Heart left ventricle (tissue), 16 donors: Measurements from ENCODE around the gene DIP2C. TPM values are rescaled to one million over a fixed set of nuclear protein-coding genes. Genes with fewer than 3 reads are reported as not detected.

Experiments used
- ATAC-seq, 4 donors: fragments of 200-7000 bp; cut with Tn5 transposase; one replicate each; pipeline ENCODE4 v1.9.1; 2020 to 2022; ENCODE audit warnings: moderate library complexity in 4 of 4, mild to moderate bottlenecking in 3 of 4, moderate number of reproducible peaks in 1 of 4
- DNase-seq, 5 donors: peaks; one replicate each; pipeline ENCODE4 v3.0.0-alpha.2; 2020
- H3K27ac ChIP-seq, 12 donors: fragments of 200-600 bp; sonication (generic) in 4 of 12; one replicate each; pipeline versions ENCODE4 v1.5.0 to v1.8.0; 2016 to 2022; ENCODE audit warnings: mild to moderate bottlenecking in 2 of 12
- H3K27me3 ChIP-seq, 9 donors: fragments of 200-600 bp; sonication (generic) in 2 of 9; one replicate each; pipeline versions ENCODE4 v1.5.1 to v1.8.0; 2016 to 2022; ENCODE audit warnings: mild to moderate bottlenecking in 3 of 9
- H3K36me3 ChIP-seq, 9 donors: fragments of 200-600 bp; sonication (generic) in 2 of 9; one replicate each; pipeline versions ENCODE4 v1.5.0 to v1.8.0; 2018 to 2022; ENCODE audit warnings: mild to moderate bottlenecking in 2 of 9
- H3K4me1 ChIP-seq, 12 donors: fragments of 200-600 bp; sonication (generic) in 4 of 12; one replicate each; pipeline versions ENCODE4 v1.5.0 to v1.8.0; 2016 to 2022; ENCODE audit warnings: mild to moderate bottlenecking in 3 of 12
- H3K4me3 ChIP-seq, 12 donors: fragments of 200-600 bp; sonication (generic) in 4 of 12; one replicate each; pipeline versions ENCODE4 v1.5.0 to v1.8.0; 2017 to 2022; ENCODE audit warnings: mild to moderate bottlenecking in 9 of 12, moderate library complexity in 4 of 12
- H3K9me3 ChIP-seq, 12 donors: fragments of 200-600 bp; sonication (generic) in 4 of 12; one replicate each; pipeline versions ENCODE4 v1.5.0 to v1.8.0; 2016 to 2022; ENCODE audit warnings: mild to moderate bottlenecking in 1 of 12
- POLR2A ChIP-seq, 2 donors: fragments of 450-650 bp; IDR thresholded peaks; one replicate each; pipeline ENCODE4 v1.6.1; 2017; ENCODE audit warnings: antibody characterized with exemption in 2 of 2, mild to moderate bottlenecking in 2 of 2, moderate library complexity in 2 of 2
- WGBS, 4 donors: extraction: QIAGEN DNeasy Blood & Tissue Kit in 2 of 4; methylation state at CpG; one replicate each; pipeline versions ENCODE4 v1.1.5 to v1.1.7; 2013 to 2018; 5-methylcytosine and 5-hydroxymethylcytosine counted together
- intact Hi-C, 10 donors: fragments of 100-400 bp; cut with DNase I; formaldehyde crosslinking; loops; one replicate each; pipeline versions ENCODE4 v1.11.1 to v1.14.2; 2022
- polyA plus RNA-seq, 2 donors: library from polyadenylated mRNA; stranded (reverse); fragments of 200-250 nt; gene quantifications; one replicate each; pipeline ENCODE4 v1.2.3, GENCODE V29; 2013
- total RNA-seq, 9 donors: library from RNA; depleted of rRNA in 2 of 9; stranded (reverse); fragments of >200 nt in 2 of 9; fragmentation: NEBNext Ultra II Directional in 3 of 9; extraction: Animal tissue kit (Norgen Biotek cat#: 25700) in 3 of 9; gene quantifications; one replicate each; pipeline versions ENCODE4 v1.1.0 to v1.2.4, GENCODE V29; 2016 to 2023
- TF ChIP-seq, protein P1 (sequence below), 12 donors: fragments of 200-600 bp; sonication (generic) in 4 of 12; IDR thresholded peaks; one replicate each; pipeline versions ENCODE4 v1.5.0 to v1.8.0; 2018 to 2022; ENCODE audit warnings: antibody characterized with exemption in 12 of 12, mild to moderate bottlenecking in 5 of 12
- donor health status: ischemic (EF 13 %, LVEDD 7.1; RV severe dilation, severe dysfunction).
- donor health status: healthy with polysubstance abuse.
- donor health status: DM: no; HTN: yes; CAD: no.
- donor health status: DM: no; HTN: no; CAD: no.
- donor health status: ischemic (EF 25% LVEDD 6.9; RV normal size, moderate dysfunction).
- donor health status: ischemic (EF 25% LVEDD 5.7; RV mildly dilated, moderate dysfunction).
- donor health status: healthy.
- donor health status: DM: yes; HTN: yes; CAD: no.
- donor health status: ischemic (EF 35%, LVEDD 5.7; RV mildly dilated, moderate dysfunction).
- donor health status: nonischemic (EF 11% LVEDD 7.7; RV severe dilation, severe dysfunction).
- donor health status: DM: yes; HTN: yes; CAD: no.
- donor health status: PGD.
- donor health status: ischemic (EF 29% LVEDD 5.4; RV normal size, mild dysfunction).
- donor health status: nonischemic (EF 23%, LVEDD 6.1; RV moderate dilation, normal function).

The DIP2C gene
- total and polyA plus RNA-seq, 11 donors, result 7.4 to 43.1 (median 28.5) TPM

DNA sequence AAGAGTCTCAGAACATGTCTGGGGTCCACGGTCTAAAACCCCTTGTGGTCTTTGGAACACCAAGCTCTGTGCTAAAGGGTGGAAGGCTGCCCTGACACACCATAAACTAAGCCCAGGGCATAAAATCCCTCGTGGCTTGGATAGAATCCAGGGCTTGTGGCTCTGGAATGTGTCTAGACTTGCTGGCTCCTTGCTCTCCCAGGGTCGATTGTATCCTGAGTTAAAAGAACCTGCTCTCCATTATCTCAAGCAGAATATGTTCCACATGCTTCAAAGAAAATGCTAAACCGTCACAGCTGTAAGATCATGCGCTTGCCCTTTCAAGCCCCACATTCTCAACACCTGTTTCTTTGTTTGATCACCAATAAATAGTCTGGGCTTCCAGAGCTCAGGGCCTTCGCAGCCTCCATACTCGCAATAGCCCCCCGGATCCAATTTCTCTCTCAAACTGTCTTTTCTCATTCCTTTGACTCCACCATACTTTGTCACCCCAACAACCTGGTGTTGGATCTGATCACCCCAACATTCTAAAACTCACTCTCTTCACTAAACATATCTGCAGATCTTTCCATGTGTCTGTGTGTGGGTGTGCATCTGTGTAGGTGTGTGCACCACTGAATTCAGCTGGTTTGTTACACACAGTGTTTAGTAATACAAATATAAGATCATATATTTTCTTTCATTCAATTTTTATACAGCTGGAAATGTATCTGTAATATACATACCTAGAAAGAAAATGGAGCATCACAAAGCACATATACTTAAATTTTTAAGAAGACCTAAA lies 315.8 kb downstream of the DIP2C start:
- H3K4me3 ChIP-seq, result no peak overlapping the region
- no peaks in the 10 kb centered on the region for H3K27me3 ChIP-seq
- H3K36me3 ChIP-seq, result peaks cover 0 to 37% (median 16%) of the 10 kb centered on the region in 9 donors
- peak in 1 of 5 donors; percentile 36 for DNase-seq
- peak in 2 of 4 donors; percentile 15 to 22 for ATAC-seq
- WGBS, 4 donors, result 48 to 50% (median 49%) methylated on average over 8 of the region's 8 CpGs
- H3K4me1 ChIP-seq, result peaks cover 0 to 30% (median 10%) of the 10 kb centered on the region in 12 donors
- TF ChIP-seq POLR2A (IDR thresholded peaks at IDR 0.05), result no peak
- TF ChIP-seq, protein P1, sequence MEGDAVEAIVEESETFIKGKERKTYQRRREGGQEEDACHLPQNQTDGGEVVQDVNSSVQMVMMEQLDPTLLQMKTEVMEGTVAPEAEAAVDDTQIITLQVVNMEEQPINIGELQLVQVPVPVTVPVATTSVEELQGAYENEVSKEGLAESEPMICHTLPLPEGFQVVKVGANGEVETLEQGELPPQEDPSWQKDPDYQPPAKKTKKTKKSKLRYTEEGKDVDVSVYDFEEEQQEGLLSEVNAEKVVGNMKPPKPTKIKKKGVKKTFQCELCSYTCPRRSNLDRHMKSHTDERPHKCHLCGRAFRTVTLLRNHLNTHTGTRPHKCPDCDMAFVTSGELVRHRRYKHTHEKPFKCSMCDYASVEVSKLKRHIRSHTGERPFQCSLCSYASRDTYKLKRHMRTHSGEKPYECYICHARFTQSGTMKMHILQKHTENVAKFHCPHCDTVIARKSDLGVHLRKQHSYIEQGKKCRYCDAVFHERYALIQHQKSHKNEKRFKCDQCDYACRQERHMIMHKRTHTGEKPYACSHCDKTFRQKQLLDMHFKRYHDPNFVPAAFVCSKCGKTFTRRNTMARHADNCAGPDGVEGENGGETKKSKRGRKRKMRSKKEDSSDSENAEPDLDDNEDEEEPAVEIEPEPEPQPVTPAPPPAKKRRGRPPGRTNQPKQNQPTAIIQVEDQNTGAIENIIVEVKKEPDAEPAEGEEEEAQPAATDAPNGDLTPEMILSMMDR (IDR thresholded peaks at IDR 0.05), result no peak
- H3K27ac ChIP-seq, result peak overlapping the region in 2 of 12 donors; percentile 27 to 43
- H3K9me3 ChIP-seq, result no peaks in the 10 kb centered on the region
- intact Hi-C loops, result no loop called here

DNA sequence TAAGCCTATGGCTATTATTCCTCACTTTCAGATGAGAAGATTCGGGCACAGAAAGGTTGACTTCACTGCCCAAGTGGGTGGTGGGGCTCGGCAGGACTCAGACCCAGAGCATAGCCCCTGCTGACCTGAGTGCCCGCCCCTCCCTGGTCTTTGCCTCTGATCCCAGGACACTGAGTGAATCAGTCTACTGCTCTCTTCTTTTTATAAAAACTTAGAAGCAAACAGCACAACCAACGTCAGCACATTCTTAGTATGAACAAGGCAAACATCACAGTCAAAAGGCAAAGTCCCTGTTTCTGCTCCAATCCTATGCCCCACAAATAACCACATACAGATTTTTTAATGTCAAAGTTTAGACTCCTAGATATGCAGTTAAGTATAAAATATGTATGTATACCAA lies 316.5 kb downstream of the DIP2C start:
- Histone ChIP-seq H3K36me3 (peaks cover 0 to 44% (median 22%) of the 10 kb centered on the region in 9 donors), H3K27ac (peak overlapping the region in 1 of 12 donors; percentile 54), H3K9me3 (no peaks in the 10 kb centered on the region), H3K27me3 (no peaks in the 10 kb centered on the region), H3K4me3 (no peak overlapping the region), H3K4me1 (peaks cover 0 to 30% (median 10%) of the 10 kb centered on the region in 12 donors)
- no peak for DNase-seq
- WGBS, 4 donors, result 87 to 95% (median 89%) methylated on average over 4 of the region's 4 CpGs
- intact Hi-C loops, result no loop called here
- ATAC-seq, result no peak
- TF ChIP-seq POLR2A (IDR thresholded peaks at IDR 0.05), result no peak
- TF ChIP-seq, protein P1 (IDR thresholded peaks at IDR 0.05), result no peak

DNA sequence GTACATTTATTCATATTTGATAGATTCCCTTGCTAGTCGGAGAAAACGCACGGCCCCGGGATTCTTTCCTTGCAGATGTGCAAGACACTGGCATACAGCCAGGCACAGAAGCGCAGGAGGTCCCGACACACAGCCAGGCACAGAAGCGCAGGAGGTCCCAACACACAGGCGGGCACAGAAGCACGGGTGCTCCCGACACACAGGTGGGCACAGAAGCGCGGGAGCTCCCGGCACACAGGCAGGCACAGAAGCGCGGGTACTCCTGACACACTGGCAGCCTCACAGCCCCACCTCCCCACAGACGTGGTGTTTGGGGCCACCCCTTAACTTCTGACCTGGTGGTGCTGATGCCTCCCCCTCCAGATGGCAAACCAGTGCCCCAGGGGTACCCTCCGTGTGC lies 316.9 kb downstream of the DIP2C start:
- Histone ChIP-seq H3K9me3 (no peaks in the 10 kb centered on the region), H3K27me3 (no peaks in the 10 kb centered on the region), H3K4me3 (no peak overlapping the region), H3K4me1 (peaks cover 0 to 30% (median 10%) of the 10 kb centered on the region in 12 donors), H3K36me3 (peaks cover 0 to 43% (median 24%) of the 10 kb centered on the region in 9 donors), H3K27ac (peak overlapping the region in 1 of 12 donors; percentile 54)
- WGBS, 4 donors, result 86 to 90% (median 87%) methylated on average over 17 of the region's 17 CpGs
- DNase-seq (no peak), ATAC-seq (no peak)
- intact Hi-C loops, result no loop called here
- TF ChIP-seq, protein P1 (IDR thresholded peaks at IDR 0.05), result no peak
- no peak for TF ChIP-seq POLR2A (IDR thresholded peaks at IDR 0.05)

DNA sequence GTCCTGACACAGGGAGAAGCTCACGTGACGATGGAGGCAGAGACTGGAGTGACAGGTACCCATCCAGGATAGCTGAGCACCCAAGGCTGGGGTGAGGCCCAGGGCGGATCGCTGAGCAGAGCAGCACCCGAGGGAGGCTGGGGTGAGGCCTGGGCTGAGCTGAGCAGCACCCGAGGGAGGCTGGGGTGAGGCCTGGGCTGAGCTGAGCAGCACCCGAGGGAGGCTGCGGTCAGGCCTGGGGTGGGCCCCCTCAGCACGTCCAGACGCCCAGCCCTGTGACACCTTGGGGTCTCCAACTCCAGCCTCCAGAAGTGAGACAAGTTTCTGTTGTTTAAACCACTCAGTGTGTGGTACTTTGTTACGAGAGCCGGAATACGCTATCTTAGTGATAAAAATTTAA lies 318.0 kb downstream of the DIP2C start:
- H3K27ac ChIP-seq, result no peak overlapping the region
- H3K4me1 ChIP-seq, result peaks cover 0 to 30% (median 10%) of the 10 kb centered on the region in 12 donors
- no peaks in the 10 kb centered on the region for H3K9me3 ChIP-seq
- no peak overlapping the region for H3K4me3 ChIP-seq
- 85 to 97% (median 87%) methylated on average over 12 to 13 of the region's 13 CpGs for WGBS, 4 donors
- TF ChIP-seq, protein P1 (IDR thresholded peaks at IDR 0.05), result no peak
- no peak for TF ChIP-seq POLR2A (IDR thresholded peaks at IDR 0.05)
- intact Hi-C loops, result no loop called here
- H3K36me3 ChIP-seq, result peaks cover 0 to 48% (median 31%) of the 10 kb centered on the region in 9 donors
- no peaks in the 10 kb centered on the region for H3K27me3 ChIP-seq
- DNase-seq, result no peak
- ATAC-seq, result peak in 1 of 4 donors; percentile 18
